T-helper 17 cell (primary cell): ENCODE results near the gene TWNK. TPM values are rescaled to one million over a fixed set of nuclear protein-coding genes. Genes with fewer than 3 reads are reported as not detected.
A peak's percentile ranks its signal among the peaks of the same experiment; 100 is the strongest.
"Not testable (repeated sequence)": the region's sequence is repeated elsewhere in the genome, so short reads cannot be mapped to it uniquely, and the experiment has no call there.

Experiments used
- ATAC-seq: fragments of 150-1000 bp; cut with Tn5 transposase; 2 replicates; pipeline ENCODE4 v1.10.0; 2021; ENCODE audit warnings: mild to moderate bottlenecking, moderate library complexity
- DNase-seq, 3 donors: peaks; one replicate each; pipeline versions ENCODE4 v3.0.0 to v3.0.0-alpha.2; 2020 to 2021
- H3K9me3 ChIP-seq: one replicate; pipeline ENCODE4 v1.7.0; 2013; ENCODE audit warnings: low read length, mild to moderate bottlenecking; ENCODE audit not compliant: control insufficient read depth, poor library complexity, severe bottlenecking
- H3K27ac Mint-ChIP-seq: one replicate; pipeline ENCODE4 v1.8.0; 2022; ENCODE audit warnings: mild to moderate bottlenecking, moderate library complexity, mixed read lengths
- H3K27me3 Mint-ChIP-seq: one replicate; pipeline ENCODE4 v1.8.0; 2022; ENCODE audit warnings: mixed read lengths
- H3K36me3 Mint-ChIP-seq: one replicate; pipeline ENCODE4 v1.8.0; 2022; ENCODE audit warnings: low read depth, mixed read lengths
- H3K4me1 Mint-ChIP-seq: one replicate; pipeline ENCODE4 v1.8.0; 2022; ENCODE audit warnings: mild to moderate bottlenecking, mixed read lengths
- H3K4me3 Mint-ChIP-seq: one replicate; pipeline ENCODE4 v1.8.0; 2022; ENCODE audit warnings: mild to moderate bottlenecking, moderate library complexity, mixed read lengths
- total RNA-seq, 4 donors: library from RNA in 2 of 4; stranded (reverse) in 2 of 4; gene quantifications; one replicate each; pipeline ENCODE4 v1.2.3 and lab custom pipeline; 2022 to 2026

TWNK gene
- total RNA-seq, 2 donors from 2014 or later: 3.8 to 5.7 TPM

GRCh38 chr10:100968863-100969186 lies 18.5 kb upstream of the TWNK start:
- H3K9me3 ChIP-seq: no peaks in the 10 kb centered on the region
- Mint-ChIP-seq H3K4me1 (peaks cover 14% of the 10 kb centered on the region), H3K27me3 (no peaks in the 10 kb centered on the region), H3K36me3 (no peaks in the 10 kb centered on the region), H3K4me3 (peak overlapping the region; percentile 80), H3K27ac (no peak overlapping the region)
- ATAC-seq: no peak
- DNase-seq: no peak

GRCh38 chr10:100969187-100970075 lies 17.9 kb upstream of the TWNK start, which contains the start of gene SEMA4G:
Gene SEMA4G (plus strand): TSS chr10:100969504. CDS start chr10:100972913, 3,409 bp downstream.
- Mint-ChIP-seq H3K27ac (peak within 1 kb of the TSS; percentile 24), H3K36me3 (no peaks in the 10 kb centered on the region), H3K27me3 (no peaks in the 10 kb centered on the region), H3K4me3 (peak within 1 kb of the TSS; percentile 81), H3K4me1 (peaks cover 14% of the 10 kb centered on the region)
- peak; percentile 72 for ATAC-seq
- no peaks in the 10 kb centered on the region for H3K9me3 ChIP-seq
- peak; percentile 26 to 35 (median 30) for DNase-seq

- H3K9me3 ChIP-seq: no peaks in the 10 kb centered on the region
- H3K27ac Mint-ChIP-seq: peak overlapping the region; percentile 24
- H3K4me1 Mint-ChIP-seq: peaks cover 14% of the 10 kb centered on the region
- H3K36me3 Mint-ChIP-seq: no peaks in the 10 kb centered on the region
- ATAC-seq: peak; percentile 76
- H3K27me3 Mint-ChIP-seq: no peaks in the 10 kb centered on the region
- DNase-seq: peak in 2 of 3 donors; percentile 29 to 33
- peak overlapping the region; percentile 80 for H3K4me3 Mint-ChIP-seq
These were observed 17.0 kb upstream of the TWNK start for GRCh38 chr10:100970076-100970913.

GRCh38 chr10:100970914-100971811 lies 16.2 kb upstream of the TWNK start:
- Mint-ChIP-seq H3K4me3 (peak overlapping the region; percentile 80), H3K36me3 (no peaks in the 10 kb centered on the region), H3K27me3 (no peaks in the 10 kb centered on the region), H3K4me1 (peaks cover 14% of the 10 kb centered on the region), H3K27ac (no peak overlapping the region)
- no peaks in the 10 kb centered on the region for H3K9me3 ChIP-seq
- DNase-seq: no peak
- no peak for ATAC-seq

GRCh38 chr10:100972115-100972903 lies 15.0 kb upstream of the TWNK start:
- Mint-ChIP-seq H3K27me3 (no peaks in the 10 kb centered on the region), H3K27ac (no peak overlapping the region), H3K4me3 (no peak overlapping the region), H3K36me3 (no peaks in the 10 kb centered on the region), H3K4me1 (peaks cover 19% of the 10 kb centered on the region)
- DNase-seq (no peak), ATAC-seq (no peak)
- H3K9me3 ChIP-seq: no peaks in the 10 kb centered on the region

- no peak for ATAC-seq
- no peak for DNase-seq
- Mint-ChIP-seq H3K36me3 (no peaks in the 10 kb centered on the region), H3K27me3 (no peaks in the 10 kb centered on the region), H3K27ac (no peak overlapping the region), H3K4me3 (no peak overlapping the region), H3K4me1 (peaks cover 18% of the 10 kb centered on the region)
- no peaks in the 10 kb centered on the region for H3K9me3 ChIP-seq
These were observed 14.3 kb upstream of the TWNK start for GRCh38 chr10:100972904-100973535.

- not testable (repeated sequence) for H3K4me3 Mint-ChIP-seq, H3K9me3 ChIP-seq, ATAC-seq, H3K36me3 Mint-ChIP-seq, H3K27ac Mint-ChIP-seq, DNase-seq, H3K27me3 Mint-ChIP-seq
- peaks cover 10% of the 10 kb centered on the region for H3K4me1 Mint-ChIP-seq
These were observed 11.9 kb upstream of the TWNK start for GRCh38 chr10:100975397-100975796.

- no peaks in the 10 kb centered on the region for H3K9me3 ChIP-seq
- Mint-ChIP-seq H3K36me3 (no peaks in the 10 kb centered on the region), H3K27me3 (no peaks in the 10 kb centered on the region), H3K4me3 (no peak overlapping the region), H3K4me1 (peaks cover 5% of the 10 kb centered on the region), H3K27ac (no peak overlapping the region)
- DNase-seq (no peak), ATAC-seq (no peak)
These were observed 10.4 kb upstream of the TWNK start for GRCh38 chr10:100976906-100977305.

GRCh38 chr10:100977436-100977835 lies 9.9 kb upstream of the TWNK start:
- H3K4me3 Mint-ChIP-seq: no peak overlapping the region
- no peak for DNase-seq
- H3K27ac Mint-ChIP-seq: no peak overlapping the region

GRCh38 chr10:100978121-100978900 lies 9.0 kb upstream of the TWNK start:
- H3K36me3 Mint-ChIP-seq: peaks cover 3% of the 10 kb centered on the region
- no peak overlapping the region for H3K27ac Mint-ChIP-seq
- no peaks in the 10 kb centered on the region for H3K9me3 ChIP-seq
- H3K4me1 Mint-ChIP-seq: peaks cover 10% of the 10 kb centered on the region
- no peak overlapping the region for H3K4me3 Mint-ChIP-seq
- no peak for ATAC-seq
- DNase-seq: no peak
- H3K27me3 Mint-ChIP-seq: no peaks in the 10 kb centered on the region

More at GRCh38 chr10:100977436-100977835, 9.9 kb upstream of the TWNK start:
- H3K4me1 Mint-ChIP-seq: peaks cover 5% of the 10 kb centered on the region
- H3K27me3 Mint-ChIP-seq: no peaks in the 10 kb centered on the region
- no peaks in the 10 kb centered on the region for H3K9me3 ChIP-seq
- no peak for ATAC-seq
- no peaks in the 10 kb centered on the region for H3K36me3 Mint-ChIP-seq

- no peaks in the 10 kb centered on the region for H3K9me3 ChIP-seq
- peaks cover 10% of the 10 kb centered on the region for H3K4me1 Mint-ChIP-seq
- peaks cover 3% of the 10 kb centered on the region for H3K36me3 Mint-ChIP-seq
- no peak overlapping the region for H3K4me3 Mint-ChIP-seq
- no peaks in the 10 kb centered on the region for H3K27me3 Mint-ChIP-seq
- no peak overlapping the region for H3K27ac Mint-ChIP-seq
- ATAC-seq (no peak), DNase-seq (no peak)
These were observed 8.5 kb upstream of the TWNK start for GRCh38 chr10:100978901-100979195.
